HG03025 (cell line): ENCODE data around the gene WDPCP.
"Not testable (repeated sequence)": the region's sequence is repeated elsewhere in the genome, so short reads cannot be mapped to it uniquely, and the experiment has no call there.

Source experiments
- ATAC-seq: cut with Tn5 transposase; IDR thresholded peaks from one replicate; pipeline ENCODE4 v1.9.1; 2021; ENCODE audit warnings: mild to moderate bottlenecking, moderate library complexity; ENCODE audit not compliant: unreplicated experiment, low FRiP score

The WDPCP gene

DNA sequence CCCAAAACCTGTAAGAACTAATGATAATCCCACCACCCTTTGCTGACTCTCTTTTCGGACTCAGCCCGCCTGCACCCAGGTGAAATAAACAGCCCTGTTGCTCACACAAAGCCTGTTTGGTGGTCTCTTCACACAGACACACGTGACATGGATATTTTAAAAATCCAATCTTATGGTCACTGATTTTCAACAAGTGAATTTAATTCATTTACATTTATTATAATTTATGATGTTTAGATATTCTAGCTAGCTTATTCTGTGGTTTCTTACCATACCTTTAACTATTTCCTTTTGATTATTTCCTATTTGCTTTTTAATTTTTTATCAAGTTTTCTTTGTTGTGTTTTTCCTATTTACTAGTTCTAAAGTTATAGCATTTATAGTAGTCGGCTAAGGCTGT, 301.8 kb downstream of the WDPCP start:
- ATAC-seq: not testable (repeated sequence)

DNA sequence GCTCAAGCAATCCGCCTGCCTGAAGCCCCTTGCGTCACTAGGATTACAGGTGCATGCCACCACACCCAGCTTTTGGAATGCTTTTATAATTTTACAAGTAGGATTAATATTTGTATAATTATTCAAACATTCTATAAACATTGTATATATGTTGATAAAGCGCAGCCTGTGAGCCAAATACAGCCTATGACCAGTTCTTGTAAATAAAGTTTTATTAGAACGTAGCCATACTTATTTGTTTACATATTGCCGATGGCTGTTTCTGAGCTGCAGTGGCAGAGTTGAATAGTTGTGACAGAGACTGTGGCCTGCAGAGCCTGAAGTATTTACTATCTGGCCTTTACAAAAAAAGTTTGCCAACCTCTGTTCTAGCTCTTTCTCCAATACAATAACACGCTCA, 305.0 kb downstream of the WDPCP start:
- no peak for ATAC-seq

DNA sequence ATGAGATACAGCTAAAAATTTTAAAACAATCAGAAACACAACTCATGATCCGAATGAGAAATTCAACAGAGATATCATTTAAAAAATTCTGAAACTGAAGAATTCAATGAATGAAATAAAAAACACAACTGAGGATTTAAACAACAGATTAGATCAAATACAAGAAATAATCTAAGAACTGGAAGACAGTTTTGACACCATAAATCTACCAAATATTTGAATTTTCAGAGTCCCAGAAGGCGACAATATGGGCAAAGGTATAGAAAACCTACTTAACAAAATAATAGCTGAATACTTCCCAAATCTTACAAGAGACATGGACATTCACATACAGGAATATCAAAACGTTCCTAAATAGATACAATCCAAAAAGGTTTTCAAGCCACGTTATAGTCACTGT, 315.7 kb downstream of the WDPCP start:
- ATAC-seq: no peak

DNA sequence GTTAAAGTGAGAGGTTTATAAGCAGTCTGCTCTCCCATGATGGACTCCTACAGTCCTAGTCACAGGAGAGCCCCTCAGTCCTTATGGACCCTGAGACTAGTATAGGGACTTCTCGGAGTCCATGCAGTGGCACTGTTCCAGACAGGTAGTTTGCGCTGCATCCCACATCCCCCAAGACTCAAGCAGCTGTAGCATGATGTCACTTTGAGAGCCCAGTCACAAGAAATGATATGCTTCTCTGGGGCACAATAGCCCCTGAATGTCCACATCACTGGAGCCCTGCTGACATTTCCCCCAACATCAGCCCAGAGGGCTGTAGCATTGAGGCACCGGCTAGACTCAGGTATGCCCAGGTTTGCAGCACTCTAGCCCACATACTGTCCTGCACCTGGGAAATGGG, 317.6 kb downstream of the WDPCP start:
- no peak for ATAC-seq

DNA sequence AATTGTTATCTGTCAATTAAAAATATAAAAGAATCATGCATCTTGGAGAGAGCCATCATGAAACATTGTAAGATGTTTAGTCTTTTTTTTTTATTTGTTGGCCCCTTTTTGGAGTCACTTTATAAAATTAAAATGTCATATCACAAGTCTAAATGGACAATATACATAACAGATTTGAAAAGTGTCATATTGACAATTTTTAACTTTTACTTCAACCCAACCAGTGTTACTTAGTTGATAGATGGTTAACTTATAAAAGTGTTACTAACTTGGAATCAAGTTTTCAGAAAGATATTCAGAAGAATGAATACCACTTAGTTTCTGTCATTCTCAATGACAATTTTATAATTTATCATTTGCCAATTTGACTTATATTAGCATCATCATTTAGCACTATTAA, 319.3 kb downstream of the WDPCP start:
- no peak for ATAC-seq

DNA sequence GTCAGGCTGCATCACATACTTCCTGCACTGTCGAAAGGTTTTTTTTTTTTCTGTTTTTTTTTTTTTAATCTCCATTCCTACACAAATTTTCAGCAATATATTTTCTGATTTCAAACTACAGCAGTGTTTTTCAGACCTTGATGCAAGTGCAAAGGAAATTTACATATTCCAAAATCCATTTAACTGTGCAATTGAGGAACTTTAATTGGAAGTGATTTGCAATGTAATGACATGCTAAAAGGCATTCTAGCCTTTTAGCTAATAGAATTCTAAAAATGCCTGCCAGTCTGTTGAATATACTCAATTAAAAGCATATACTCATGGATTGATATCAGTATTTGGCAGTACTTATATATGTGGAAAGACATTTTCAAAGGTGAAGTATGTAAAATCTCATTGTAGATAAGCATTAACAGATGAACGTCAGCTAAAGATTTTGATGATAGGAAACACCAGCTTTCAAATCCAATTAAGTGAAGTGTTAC, 327.1 kb downstream of the WDPCP start:
- ATAC-seq: no peak

DNA sequence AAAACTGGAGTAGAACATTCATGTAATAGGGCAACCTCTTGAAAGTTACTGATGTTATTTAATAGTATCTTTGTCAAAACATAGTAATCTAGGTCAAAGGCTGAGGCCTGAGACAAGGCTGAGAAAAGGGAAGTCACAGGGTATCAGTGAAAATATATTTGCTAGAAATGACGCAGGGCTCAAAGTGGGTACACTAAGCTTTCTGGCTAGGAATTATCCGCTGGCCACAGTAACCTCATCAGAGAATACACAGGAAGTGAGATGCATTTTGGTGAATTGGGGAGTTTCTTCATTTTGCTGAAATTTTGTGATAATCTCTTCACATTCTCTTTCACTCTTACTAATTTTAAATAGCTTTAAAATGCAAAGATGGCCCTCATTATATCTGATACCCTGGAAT, 330.8 kb downstream of the WDPCP start:
- ATAC-seq: no peak

DNA sequence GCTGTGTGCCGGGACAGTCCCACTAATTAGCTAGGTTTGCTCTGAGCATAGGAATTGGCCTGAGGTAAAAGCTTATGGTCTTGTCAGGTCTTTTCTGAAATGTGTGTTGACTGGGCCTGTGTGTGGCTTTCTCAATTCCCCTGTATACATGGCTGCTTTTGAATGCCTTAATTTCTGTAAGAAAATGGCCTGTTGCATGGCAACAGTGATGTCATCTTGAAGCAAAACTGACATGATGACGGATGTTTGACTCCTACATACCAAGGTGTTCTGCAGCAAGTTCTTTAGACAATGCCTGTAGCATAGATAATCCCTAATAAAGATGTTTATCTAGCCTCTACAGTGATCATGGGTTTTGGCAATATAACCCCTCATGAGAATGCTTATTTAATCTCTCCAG, 339.1 kb downstream of the WDPCP start:
- ATAC-seq: no peak

DNA sequence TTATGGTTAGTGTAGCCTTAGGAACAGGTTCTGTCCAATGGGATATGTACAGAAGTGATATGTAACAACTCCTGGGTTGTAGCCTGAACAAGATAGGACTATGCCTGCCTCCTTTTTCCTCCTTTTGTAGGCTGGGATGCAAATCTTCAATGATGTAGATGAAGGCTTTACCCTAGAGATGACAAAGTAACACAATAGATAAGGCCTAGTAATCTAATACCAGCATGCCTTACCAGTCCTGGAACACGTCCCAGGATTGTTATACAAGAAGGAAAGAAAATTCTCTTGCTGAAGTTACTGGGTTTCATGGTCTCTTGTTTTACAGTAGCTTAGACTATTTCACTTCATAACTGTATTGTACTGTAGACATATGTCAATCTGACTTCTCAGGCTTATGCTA, 345.5 kb downstream of the WDPCP start:
- no peak for ATAC-seq

DNA sequence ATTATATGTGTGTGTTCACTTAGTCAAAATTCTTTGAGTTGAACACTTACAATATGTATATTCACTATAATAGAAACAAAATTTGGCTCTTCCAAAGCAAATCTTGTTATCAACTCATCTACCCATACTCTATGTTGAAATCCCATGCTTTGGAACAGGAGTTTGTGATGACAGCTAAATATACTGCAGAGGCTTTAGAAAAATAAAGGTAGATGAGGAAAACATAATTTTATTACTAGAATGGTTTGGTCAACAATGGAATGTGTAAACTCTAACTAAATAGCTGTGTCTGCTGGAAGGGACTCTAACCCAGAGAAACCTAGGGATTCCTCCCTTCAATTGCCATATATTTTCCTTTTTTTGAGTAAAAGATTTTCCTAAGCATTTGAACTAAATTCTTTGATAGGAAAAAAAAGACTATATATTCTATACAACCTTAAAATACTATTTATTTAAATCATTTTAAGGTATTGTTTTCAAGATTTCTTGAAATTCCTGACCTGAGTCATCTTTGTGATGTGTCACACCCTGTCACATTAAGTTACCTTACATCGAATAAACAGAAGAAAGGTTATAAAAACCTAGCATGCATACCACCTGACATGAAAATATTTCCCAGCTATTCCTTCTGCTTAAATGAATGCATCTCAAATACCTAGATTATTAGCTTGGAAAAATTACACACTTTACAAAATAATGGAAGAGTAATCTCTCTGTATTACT, 362.2 kb downstream of the WDPCP start:
- ATAC-seq: no peak

DNA sequence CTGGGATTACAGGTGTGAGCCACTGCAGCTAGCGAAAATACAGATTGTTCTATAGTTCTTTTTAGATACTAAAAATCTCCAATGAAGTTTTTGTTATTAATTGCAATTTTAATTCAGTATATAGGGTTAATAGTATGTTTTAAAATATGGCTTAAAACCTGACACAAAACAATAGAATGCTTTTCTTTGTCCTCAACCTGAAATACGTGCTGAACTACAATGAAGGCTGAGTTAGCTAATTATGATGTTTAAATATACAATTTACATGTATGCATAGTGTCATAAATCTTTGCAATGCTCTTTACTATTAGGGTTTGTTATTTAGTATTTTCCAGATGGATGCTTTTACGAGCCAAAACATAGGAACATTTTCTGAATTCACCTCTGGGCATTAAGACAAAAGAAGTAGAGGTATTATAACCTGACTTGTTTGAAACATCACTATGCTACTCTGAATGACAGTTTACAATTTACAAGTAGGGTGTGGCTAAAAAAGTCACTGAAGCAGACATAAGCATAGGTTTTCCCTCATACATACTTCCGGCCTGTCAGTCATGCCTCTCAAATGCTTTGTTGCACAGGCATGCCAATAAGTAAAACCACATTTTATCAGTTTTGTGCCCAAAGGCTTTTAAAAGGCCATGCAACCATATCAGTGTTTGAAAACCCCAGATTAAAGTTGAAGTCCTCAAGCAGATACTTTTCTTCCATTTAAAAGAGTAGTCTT, 369.3 kb downstream of the WDPCP start:
- ATAC-seq: no peak

DNA sequence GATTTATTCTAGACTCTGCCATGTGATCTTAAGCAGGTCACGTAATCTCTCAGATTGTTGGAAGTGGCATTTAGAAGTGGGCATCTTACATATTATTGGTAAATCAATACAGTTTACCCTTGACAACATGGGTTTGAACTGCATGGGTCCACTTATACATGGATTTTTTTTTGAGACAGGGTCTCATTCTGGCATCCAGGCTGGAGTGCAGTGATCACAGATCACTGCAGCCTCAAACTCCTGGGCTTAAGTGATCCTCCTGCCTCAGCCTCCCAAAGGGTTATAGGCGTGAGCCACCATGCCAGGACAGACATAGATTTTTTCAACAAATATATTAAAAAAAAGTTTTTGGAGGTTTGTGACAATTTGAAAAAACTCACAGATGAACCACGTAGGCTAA, 393.0 kb downstream of the WDPCP start:
- ATAC-seq: no peak

DNA sequence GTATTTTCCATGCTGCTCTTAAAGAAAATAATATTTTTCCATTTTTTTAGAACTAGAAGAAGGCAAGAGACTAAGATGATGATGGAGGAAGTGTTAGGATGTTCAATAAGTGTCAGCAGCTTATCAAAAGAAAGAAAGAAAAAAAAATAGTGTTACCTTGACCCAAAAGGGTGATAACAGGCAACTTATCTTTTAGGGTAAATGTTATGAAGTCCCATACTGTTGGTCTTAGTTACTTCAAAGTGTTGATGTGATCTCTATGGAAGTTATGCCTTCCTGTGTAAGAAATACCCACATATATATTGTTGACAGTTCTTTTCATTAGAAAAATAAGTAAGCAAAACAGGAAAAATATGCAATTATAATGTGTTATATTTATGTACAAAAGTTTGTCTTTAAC, 394.1 kb downstream of the WDPCP start:
- ATAC-seq: no peak

DNA sequence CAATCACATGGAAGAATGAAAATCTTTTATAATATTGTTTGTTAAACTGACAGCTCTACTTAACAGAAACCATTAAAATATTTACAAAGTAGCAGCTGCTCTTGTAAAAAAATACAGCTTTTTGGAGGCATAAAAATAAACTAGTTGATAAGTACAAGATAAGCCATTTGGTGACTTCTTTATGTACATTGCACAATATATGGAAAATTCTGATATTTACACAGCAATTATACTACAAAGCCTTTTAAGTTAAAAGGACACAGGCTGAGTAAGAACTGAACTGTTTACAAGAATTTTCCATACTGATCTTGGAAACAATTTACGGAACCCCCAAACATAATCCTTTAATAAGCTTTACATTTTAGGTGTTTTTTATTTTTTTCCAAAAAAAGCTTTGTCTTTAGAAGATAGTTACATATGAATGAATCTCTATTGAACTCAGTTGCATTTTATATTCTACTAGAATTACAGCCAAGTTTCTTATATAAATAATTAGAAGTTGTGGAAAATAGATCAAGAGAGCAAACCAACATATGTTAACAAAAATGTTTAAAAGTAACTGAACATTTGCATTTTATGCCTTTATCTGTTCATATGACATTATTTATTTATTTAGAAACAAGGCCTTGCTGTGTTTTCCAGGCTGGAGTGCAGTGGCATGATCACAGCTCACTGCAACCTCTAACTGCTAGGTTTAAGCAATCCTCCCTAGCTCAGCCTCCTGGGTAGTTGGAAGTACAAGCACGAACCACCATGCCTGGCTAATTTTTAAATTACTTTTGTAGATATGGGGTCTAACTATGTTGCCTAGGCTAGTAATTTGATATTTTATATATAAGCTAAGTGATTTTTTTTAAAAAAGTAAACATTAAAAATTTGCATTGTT, 395.1 kb downstream of the WDPCP start:
- no peak for ATAC-seq

DNA sequence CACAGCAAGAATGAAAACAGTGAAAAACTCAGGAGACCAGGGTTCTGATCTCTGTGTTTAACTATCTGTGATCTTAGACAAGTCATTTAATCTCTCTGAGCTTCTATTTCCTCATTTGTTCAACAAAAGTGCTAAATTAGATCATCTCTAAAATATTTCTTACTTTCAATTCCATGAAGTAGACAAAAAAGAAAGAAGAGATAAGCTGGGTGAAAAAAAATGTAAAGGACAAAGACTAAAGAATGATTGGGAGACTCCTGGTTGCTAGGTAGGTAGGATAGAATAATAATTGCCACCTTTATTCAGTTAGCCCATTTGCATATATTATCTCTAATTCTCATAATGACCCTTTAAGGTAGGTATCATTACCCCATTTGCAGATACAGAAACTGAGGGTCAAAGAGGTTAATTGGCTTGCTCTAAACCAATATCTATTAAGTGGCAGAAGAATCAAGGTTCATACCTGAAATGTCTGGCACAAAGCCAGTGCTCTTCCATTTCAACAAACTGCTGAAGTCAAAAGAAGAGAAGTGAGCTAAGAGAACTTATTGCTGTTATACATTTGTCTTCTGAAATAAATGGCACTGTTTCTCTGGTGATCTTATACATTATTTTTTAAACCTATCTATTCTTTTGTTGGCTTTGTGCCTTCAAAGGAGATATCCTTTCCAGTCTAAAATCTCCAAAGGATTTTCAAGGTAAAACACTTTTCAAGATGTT, 395.9 kb downstream of the WDPCP start:
- no peak for ATAC-seq

DNA sequence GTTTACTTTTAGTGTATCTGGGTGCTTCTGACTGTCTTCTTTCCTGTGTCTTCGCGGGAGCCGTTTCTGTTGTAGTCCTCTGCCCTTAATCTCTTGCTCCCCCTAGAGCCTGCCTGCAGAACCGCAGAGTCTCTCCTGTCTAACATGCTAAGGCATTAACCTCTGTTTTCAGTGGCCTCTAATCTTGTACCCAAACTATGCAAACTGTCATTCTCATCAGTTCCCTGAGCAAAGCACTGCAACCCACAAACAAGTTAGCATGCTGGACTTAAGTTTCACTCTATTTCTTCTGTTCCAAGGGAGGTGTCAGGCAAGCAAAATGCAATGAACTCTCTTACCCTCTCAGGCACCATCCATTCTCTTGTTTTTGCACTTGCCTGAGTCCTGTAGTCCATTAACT, 399.3 kb downstream of the WDPCP start:
- peak; percentile 83 for ATAC-seq

DNA sequence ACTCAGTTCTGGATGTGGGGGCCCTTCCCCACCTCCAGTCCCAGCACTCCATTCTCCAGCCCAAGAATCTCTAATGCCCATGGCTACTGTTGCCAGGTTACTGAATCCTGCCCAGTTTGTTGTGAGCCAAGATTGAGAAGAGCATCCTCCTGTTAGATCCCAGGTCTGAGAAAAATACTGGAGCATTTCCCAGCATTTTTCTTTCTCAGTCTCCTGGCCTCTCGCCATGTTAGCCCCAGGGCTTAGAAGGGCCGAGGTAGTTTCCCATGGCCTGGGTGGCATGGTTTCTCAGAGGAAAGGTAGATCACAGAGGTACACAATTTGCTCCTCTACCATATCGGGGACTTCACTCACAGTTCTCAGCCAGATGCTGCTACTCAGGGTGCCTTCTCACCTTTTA, 401.9 kb downstream of the WDPCP start:
- no peak for ATAC-seq

DNA sequence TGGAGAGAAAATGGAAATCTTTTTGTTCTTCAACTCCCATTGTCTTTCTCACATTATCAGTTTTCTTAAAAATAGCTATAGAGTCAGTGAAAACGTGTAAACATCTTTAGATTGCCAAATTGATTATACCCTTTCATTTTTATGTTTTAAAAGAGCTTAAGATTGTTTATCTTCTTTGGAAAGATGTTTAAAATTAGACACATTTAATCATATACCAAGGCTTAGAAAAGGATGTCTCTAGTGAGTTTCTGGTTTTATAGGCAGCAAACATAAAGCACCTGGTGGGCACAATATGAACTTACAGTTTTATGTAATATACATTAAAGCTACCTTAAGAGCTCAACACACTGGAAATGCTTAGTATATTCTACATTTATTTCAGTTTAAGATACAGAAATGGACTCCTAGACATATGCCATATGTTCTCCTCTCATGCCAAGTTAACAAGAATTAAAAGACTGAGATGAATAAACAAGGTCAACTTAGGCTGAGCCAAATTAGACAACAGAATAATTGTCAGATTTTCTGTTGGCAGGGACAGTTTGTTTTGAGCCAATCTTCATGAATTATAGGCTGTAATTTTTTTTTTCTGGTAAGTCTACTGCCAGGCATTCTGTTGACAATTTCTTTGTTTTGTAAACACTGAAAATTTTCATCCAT, 425.0 kb downstream of the WDPCP start:
- no peak for ATAC-seq

DNA sequence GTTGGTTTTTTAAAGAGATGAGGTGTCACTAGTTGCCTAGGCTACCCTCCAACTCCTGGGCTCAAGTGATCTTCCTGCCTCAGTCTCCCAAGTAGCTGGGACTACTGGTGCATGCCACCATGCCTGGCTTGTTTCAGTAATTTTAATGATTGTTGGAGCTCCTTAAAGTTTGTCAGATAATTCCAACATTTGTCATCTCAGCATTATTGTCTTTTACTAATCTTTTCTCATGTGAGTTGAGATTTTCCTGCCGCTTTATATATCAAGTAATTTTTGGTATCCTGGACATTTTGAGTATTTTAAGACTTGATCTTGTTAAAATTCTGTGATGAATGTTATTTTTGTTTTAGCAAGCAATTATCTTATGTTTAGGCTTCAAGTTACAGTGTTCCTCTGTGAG, 429.0 kb downstream of the WDPCP start:
- no peak for ATAC-seq

DNA sequence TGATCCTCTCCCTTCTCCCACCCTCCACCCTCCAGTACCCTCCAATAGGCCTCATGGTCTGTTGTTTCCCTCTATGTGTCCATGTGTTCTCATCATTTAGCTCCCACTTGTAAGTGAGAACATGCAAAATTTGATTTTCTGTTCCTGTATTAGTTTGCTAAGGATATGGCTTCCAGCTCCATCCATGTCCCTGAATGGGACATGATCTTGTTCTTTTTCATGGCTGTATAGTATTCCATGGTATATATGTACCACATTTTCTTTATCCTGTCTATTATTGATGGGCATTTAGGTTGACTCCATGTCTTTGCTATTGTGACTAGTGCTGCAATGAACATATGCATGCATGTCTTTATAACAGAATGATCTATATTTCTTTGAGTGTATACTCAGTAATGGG, 451.6 kb downstream of the WDPCP start:
- ATAC-seq: not testable (repeated sequence)
